H1 (cell line): Measurements from ENCODE around the gene CTXN1.

Experiments used
- POLR2AphosphoS5 ChIP-seq: IDR thresholded peaks from 2 replicates; pipeline ENCODE4 v1.6.1; 2011; ENCODE audit warnings: low read depth, low read length
- RFX5 ChIP-seq: IDR thresholded peaks from 2 replicates; pipeline ENCODE4 v1.6.1; 2011; ENCODE audit warnings: low read depth, low read length, improper control_type of control experiment, borderline replicate concordance
- TBP ChIP-seq: IDR thresholded peaks from 2 replicates; pipeline ENCODE4 v1.6.1; 2011; ENCODE audit warnings: low read depth, low read length, improper control_type of control experiment
- YY1 ChIP-seq: IDR thresholded peaks from 2 replicates; pipeline ENCODE4 v1.6.1; 2011; ENCODE audit warnings: low read depth, mild to moderate bottlenecking, low read length
- TF ChIP-seq, protein P1 (sequence below), 3 experiments: IDR thresholded peaks; 1 replicate in 2 of 3; 2 replicates in 1 of 3; pipeline versions ENCODE4 v1.5.1 to v1.6.1; 2011; ENCODE audit warnings: low read length in 3 of 3, mild to moderate bottlenecking in 3 of 3, inconsistent platforms in 2 of 3, low read depth in 1 of 3, moderate library complexity in 1 of 3; ENCODE audit not compliant: insufficient read depth in 1 of 3; ENCODE audit errors: control extremely low read depth in 1 of 3

DNA sequence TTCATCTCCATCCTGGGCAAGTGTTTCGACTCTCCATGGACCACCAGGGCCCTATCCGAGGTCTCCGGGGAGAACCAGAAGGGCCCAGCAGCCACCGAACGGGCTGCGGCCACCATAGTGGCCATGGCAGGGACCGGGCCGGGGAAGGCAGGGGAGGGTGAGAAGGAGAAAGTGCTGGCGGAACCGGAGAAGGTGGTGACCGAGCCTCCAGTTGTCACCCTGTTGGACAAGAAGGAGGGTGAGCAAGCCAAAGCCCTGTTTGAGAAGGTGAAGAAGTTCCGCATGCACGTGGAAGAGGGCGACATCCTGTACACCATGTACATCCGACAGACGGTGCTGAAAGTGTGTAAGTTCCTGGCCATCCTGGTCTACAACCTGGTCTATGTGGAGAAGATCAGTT lies 27.0 kb downstream of the CTXN1 start:
- TF ChIP-seq RFX5 (no peak), POLR2AphosphoS5 (no peak), YY1 (no peak), TBP (no peak)
- TF ChIP-seq, protein P1, sequence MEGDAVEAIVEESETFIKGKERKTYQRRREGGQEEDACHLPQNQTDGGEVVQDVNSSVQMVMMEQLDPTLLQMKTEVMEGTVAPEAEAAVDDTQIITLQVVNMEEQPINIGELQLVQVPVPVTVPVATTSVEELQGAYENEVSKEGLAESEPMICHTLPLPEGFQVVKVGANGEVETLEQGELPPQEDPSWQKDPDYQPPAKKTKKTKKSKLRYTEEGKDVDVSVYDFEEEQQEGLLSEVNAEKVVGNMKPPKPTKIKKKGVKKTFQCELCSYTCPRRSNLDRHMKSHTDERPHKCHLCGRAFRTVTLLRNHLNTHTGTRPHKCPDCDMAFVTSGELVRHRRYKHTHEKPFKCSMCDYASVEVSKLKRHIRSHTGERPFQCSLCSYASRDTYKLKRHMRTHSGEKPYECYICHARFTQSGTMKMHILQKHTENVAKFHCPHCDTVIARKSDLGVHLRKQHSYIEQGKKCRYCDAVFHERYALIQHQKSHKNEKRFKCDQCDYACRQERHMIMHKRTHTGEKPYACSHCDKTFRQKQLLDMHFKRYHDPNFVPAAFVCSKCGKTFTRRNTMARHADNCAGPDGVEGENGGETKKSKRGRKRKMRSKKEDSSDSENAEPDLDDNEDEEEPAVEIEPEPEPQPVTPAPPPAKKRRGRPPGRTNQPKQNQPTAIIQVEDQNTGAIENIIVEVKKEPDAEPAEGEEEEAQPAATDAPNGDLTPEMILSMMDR (IDR thresholded peaks at IDR 0.05; ENCODE audit: control extremely low read depth in 1 of 3, insufficient read depth in 1 of 3, low read depth in 1 of 3, low read length in 3 of 3) = no peak
